UCSD-AML1 (cell line): ENCODE data around the gene GNA14.
"Not testable (repeated sequence)": the region's sequence is repeated elsewhere in the genome, so short reads cannot be mapped to it uniquely, and the experiment has no call there.

ENCODE experiments used
- DNase-seq: peaks from one replicate; lab custom pipeline; 2025; ENCODE audit not compliant: unreplicated experiment; lab: John Stamatoyannopoulos, UW

The GNA14 gene

DNA sequence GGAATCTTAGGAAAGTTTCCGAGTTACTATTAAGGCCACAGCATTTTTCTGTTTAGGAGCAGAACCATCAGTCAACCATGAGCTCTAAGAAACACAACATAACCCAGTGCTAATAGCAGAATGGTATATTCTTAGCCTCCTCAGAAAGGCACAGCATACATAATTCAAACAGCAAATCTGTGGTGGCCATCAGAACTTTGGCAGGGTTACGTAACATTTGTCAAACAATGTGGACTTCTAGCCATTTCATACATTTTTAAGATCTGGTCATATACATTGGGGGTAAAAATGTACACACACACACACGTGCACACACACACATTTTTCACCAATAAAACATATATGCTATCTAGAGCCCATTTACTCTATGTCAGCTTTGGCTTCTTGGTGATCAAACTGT, 225.2 kb downstream of the GNA14 start:
- DNase-seq, result no peak

DNA sequence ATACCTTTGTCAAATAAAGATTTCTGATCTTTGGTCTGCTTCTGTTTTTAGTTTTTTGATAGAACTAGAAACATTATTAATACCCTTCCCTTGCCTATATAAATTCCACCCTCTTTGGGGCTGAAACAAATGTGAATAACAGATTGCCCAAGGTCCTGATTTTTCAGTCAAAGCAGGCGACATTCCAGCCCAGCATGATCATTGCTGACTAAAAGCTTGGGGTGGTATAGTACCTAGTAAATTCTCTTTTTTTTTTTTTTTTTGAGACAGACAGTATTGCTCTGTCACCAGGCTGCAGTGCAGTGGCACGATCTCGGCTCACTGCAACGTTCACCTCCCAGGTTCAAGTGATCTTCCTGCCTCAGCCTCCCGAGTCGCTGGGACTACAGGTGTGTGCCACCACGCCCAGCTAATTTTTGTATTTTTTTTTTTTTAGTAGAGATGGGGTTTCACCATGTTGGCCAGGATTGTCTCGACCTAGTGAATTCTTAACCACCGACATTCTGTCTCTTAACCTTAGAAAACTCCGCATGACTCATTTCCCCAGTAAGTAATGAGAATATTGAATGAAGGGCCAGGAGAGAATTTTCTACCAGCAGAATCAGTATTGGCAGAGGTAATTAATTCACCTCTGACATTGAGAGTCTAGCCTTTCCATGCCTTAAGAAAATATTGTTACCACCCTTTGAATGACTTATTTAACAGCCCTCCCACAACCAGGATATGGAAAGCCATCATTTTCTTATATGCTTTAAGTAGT, 226.4 kb downstream of the GNA14 start:
- no peak for DNase-seq

DNA sequence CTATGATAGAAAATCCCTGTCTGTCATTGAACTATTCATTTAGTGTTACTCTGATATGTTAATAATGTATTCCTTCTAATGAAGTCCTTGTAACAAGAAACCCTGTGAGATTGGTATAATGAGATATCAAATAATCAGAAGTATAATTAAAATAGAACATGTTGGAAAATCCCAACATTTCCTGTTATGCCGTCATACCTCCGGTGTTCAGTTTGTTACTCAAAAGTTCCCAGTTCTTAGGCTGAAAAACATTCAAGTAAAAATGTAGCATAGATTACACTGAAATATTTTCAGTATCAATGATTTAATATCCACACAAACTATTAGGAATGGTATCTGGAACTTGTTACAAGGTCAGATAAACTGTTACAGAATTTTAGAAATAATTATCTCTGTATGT, 227.5 kb downstream of the GNA14 start:
- DNase-seq, result no peak

DNA sequence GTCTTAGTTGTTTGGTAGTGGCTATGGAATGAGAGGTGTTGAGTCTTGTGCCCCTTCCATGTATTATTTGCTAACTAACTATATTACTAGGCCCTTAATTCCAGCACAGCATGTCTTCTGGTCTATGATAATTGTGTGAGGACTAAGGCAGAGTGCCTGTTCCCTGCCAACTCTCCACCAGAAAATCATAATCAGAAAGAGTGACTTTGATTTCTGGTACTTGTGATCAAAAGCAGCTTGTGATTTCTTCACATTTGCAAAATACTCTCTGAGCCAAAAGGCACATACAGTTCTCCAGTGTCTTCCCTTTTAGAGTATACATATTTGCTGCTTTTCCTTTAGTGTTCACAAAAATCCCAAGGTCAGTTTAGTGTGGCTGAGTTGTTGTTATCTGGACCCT, 229.9 kb downstream of the GNA14 start:
- DNase-seq, result no peak

DNA sequence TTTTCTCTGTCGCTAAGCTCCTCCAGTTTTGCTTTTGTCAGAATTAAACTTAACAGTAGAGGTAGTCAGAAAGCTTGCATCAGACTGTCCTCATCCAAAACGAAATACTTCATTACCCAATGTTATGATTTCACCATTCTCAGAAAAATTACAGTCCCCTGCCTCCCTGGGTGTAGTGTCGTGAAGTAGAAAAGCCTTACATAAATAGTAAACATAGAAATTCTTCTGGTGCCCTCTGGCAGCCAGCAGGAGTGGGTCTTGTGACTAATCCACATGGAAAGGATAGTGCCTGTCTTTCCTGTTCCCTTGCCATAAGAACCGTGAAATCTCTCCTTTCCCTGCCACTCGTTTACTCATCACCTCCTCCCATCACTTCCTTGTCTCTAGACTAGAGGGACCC, 230.6 kb downstream of the GNA14 start:
- no peak for DNase-seq

DNA sequence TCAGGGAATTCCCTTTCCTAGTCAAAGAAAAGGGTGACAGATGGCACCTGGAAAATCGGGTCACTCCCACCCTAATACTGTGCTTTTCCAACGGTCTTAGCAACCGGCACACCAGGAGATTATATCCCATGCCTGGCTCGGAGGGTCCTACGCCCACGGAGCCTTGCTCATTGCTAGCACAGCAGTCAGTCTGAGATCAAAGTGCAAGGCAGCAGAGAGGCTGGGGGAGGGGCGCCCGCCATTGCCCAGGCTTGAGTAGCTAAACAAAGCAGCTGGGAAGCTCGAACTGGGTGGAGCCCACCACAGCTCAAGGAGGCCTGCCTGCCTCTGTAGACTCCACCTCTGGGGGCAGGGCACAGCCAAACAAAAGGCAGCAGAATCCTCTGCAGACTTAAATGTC, 239.6 kb downstream of the GNA14 start:
- DNase-seq, result not testable (repeated sequence)

DNA sequence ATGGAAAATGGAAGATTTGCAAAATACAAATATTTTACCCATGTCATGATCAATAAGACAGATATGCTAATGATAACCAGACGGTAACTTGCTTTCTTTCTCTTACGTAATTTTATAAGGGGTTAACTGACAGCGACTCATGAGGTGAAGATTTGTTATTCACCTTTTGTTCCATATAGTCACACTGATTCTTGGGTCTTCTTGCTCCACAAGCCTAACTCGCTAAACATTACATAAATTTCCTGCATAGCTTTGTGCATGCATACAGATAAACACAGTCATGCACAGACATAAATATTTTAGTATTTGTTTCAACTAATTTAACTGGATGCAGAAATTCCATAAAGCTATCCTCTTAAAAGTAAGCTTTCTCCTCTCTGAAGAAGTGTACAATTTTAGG, 244.9 kb downstream of the GNA14 start:
- no peak for DNase-seq

DNA sequence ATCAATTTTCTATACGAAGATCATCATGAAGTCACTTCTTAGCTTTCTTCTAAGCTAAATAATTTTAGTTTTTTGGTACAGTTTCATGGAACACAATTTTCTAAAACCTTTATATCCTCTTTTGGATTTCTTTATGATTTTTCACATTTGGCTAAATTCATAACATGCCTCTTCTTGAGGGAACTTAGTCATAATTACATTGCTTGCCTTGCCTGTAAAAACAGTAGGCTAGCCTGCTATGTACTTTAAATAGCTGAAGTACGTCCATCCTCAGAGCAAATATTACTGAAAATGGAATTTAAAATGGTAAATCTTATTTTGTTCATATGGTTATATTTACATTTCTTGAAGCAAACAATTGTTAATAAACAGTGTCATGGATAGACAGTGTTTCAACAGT, 245.8 kb downstream of the GNA14 start:
- DNase-seq, result no peak

DNA sequence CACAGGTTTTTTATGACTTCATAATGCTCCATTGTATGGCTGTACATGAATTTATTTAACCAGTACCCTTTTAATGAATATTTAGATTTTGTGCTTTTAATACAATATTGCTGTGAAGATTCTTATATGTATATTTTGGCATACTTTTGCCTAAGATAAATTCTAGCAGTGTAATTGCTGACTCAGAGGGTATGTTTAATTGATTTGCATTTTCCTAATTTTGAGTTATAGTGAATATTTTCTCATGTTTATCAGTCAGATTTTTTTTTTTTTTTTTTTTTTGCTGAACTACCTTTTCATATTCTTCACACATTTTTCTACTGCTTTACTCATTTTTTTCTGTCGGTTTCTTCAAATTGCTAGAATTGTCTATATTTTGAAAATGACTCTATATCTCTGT, 248.2 kb downstream of the GNA14 start:
- DNase-seq, result no peak

DNA sequence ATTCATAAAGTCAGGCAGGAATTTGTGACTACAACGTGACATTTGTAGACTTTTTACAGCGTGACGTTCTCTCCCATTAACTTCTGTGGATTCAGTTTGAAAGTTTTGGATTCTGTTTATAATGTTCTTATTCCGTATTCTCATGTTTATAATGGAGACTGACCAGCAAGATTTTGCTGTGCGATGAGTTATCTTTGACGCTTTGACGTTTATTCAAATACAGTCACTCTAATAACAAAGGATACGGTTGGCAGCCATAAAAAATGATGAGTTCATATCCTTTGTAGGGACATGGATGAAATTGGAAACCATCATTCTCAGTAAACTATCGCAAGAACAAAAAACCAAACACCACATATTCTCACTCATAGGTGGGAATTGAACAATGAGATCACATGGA, 249.5 kb downstream of the GNA14 start:
- not testable (repeated sequence) for DNase-seq

DNA sequence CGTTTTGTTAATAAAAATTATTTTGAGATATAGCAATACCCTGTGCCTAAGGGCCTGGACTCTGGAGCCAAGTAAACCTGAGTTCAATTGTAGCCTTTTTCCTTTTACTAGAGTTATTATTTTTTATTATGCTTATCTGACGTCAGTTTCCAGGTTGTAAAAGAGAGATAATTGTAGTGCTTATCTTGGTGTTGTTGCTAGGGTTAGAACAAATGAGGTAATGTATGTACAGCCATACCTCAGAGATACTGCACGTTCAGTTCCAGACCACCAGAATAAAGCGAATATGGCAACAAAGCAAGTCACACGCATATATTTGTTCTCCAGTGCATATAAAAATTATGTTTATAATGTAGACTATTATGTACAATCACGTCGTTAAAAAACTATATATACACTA, 255.8 kb downstream of the GNA14 start:
- no peak for DNase-seq

DNA sequence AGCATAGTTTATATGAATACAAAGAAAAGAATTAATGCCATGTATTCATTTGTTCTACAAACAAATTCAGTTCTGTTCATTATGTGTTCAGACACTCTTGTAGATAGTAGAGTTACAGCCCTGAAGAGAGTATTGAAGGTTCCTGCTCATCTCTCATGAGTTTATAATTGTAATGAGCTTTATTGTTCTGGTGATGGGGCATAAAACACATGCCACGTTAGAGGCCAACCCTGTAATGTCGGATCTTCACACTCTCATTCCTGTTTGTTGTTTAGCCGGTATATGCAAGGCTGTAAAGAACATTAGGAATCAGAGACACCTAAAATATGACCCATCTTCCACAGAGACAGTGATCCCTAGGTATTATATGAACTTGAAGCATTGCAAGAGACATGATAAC, 256.3 kb downstream of the GNA14 start:
- DNase-seq, result no peak

DNA sequence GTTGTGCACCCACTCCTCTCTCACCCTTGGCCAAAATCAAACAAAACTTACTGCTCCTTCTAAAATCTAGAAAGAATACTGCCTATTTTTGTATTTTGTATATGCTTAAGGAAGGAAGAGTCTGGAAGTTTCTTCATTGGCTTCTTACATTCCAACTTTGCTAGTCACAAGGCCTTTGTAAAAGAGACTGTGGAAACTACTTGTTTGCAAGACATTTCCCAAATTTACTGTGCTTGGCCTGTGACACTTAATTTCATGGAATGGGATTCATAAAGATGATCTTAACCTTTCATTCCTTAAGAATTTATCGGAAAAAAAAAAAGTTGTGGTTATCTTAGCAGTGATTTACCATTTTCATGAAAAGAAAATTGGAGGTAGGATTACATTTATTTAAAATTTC, 261.9 kb downstream of the GNA14 start:
- no peak for DNase-seq

DNA sequence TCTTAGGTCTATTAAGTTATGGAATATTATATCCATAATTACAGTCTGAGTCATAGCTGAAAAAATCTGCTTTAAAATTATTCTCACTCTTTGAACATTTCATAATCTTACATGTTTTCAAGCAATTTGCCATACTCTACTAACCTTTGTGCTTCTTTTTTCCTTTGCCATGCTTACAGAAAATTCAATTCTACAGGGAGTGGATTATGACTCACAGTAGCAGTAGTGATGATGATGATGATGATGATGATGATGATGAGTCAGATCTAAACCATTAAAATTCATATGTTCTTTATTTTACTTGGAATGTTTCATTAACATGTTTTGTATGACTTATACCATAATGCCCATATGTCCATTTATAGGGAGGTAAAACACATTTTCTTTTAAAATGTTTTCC, 263.7 kb downstream of the GNA14 start:
- DNase-seq, result no peak

DNA sequence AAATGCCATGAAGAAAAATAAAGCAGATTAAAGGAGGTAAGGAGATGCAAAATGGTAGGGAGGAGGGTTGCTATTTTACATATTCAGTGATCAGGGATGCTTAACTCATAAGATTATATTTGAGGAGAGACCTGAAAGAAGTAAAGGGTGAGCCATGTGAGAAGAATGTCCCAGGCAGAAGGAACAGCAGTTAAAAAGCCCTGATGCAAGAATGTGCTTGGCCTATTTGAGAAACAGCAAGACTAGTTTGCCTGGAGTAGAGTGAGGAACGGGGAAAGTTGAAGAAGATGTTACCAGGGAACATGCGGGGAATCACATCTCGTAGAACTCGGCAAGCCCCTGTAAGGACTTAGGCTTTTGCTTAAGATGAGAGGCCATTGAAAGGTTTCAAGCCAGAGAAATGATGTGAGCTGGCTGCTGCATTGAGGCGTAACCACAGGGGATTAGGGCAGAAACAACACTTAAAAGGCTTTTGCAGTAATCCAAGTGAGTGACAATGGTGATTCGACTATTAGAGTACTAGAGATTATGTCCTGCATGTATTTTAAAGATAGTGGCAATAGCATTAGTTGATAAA, 272.1 kb downstream of the GNA14 start:
- no peak for DNase-seq

DNA sequence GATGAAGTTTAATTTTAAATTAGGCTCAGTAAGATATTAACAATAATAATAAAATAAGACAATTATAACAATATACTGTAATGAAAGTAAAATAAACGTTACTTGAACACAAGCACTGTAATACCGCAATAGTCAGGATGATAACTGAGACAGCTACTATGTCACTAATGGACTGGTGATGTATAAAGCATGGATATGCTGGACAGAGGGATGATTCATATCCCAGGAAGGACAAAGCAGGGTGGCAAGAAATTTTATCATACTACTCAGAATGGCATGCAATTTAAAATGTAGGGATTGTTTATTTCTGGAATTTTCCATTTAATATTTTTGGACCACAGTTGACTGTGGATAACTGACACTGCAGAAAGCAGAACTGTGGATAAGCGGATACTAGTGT, 273.9 kb downstream of the GNA14 start:
- no peak for DNase-seq
